Gastrocnemius medialis (tissue), 4 donors: ENCODE results near the gene TEX264.

ENCODE experiments used
- POLR2A ChIP-seq, 2 donors: fragments of 450-650 bp; IDR thresholded peaks; one replicate each; pipeline ENCODE4 v1.6.1; 2017; ENCODE audit warnings: antibody characterized with exemption in 2 of 2, mild to moderate bottlenecking in 2 of 2, moderate library complexity in 2 of 2
- TF ChIP-seq, protein P1 (sequence below), 5 experiments: fragments of 450-650 bp in 3 of 5; fragments of 200-600 bp in 2 of 5; sonication (generic) in 2 of 5; IDR thresholded peaks in 4 of 5; conservative IDR thresholded peaks in 1 of 5; 1 replicate in 4 of 5; 2 replicates in 1 of 5; pipeline ENCODE4 v1.5.1; 2016 to 2019; ENCODE audit warnings: antibody characterized with exemption in 5 of 5, mild to moderate bottlenecking in 3 of 5, moderate library complexity in 3 of 5

DNA sequence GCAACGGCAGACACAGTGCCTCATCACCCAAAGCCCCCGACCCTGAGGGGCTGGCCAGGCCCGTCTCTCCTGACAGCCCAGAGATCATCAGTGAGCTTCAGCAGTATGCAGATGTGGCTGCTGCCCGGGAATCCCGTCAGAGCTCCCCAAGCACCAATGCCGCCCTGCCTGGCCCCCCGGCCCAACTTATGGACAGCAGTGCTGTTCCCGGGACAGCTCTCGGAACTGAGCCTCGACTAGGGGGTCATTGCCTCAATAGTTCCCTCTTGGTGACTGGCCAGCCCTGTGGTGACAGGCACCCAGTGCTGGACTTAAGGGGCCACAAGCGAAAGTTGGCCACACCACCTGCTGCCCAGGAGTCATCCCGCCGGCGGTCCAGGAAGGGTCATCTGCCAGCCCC lies 8.6 kb upstream of the TEX264 start:
- TF ChIP-seq, protein P1, sequence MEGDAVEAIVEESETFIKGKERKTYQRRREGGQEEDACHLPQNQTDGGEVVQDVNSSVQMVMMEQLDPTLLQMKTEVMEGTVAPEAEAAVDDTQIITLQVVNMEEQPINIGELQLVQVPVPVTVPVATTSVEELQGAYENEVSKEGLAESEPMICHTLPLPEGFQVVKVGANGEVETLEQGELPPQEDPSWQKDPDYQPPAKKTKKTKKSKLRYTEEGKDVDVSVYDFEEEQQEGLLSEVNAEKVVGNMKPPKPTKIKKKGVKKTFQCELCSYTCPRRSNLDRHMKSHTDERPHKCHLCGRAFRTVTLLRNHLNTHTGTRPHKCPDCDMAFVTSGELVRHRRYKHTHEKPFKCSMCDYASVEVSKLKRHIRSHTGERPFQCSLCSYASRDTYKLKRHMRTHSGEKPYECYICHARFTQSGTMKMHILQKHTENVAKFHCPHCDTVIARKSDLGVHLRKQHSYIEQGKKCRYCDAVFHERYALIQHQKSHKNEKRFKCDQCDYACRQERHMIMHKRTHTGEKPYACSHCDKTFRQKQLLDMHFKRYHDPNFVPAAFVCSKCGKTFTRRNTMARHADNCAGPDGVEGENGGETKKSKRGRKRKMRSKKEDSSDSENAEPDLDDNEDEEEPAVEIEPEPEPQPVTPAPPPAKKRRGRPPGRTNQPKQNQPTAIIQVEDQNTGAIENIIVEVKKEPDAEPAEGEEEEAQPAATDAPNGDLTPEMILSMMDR (IDR thresholded peaks at IDR 0.05 in 4 of 5, conservative IDR thresholded peaks at IDR 0.05 in 1 of 5), result no peak
- no peak for TF ChIP-seq POLR2A (IDR thresholded peaks at IDR 0.05)
